Left forelimb (tissue), 1 donor: Measurements from ENCODE around the gene UBXN2A.
"Not testable (repeated sequence)": the region's sequence is repeated elsewhere in the genome, so short reads cannot be mapped to it uniquely, and the experiment has no call there.

Experiments used
- DNase-seq: peaks from one replicate; pipeline ENCODE4 v3.0.0-alpha.2; 2018; ENCODE audit warnings: low spot score

UBXN2A gene

GRCh38 chr2:23940718-23941620 lies 706 bp downstream of the UBXN2A start:
- DNase-seq: no peak

- DNase-seq: no peak
Measured at GRCh38 chr2:23941644-23942043, 1.4 kb downstream of the UBXN2A start.

GRCh38 chr2:23943666-23944065 lies 3.4 kb downstream of the UBXN2A start:
- no peak for DNase-seq

- DNase-seq: no peak
Measured at GRCh38 chr2:23944527-23944926, 4.3 kb downstream of the UBXN2A start.

GRCh38 chr2:23944976-23945375 lies 4.7 kb downstream of the UBXN2A start:
- no peak for DNase-seq

GRCh38 chr2:23947350-23947749 lies 7.1 kb downstream of the UBXN2A start:
- no peak for DNase-seq

GRCh38 chr2:23952558-23952957 lies 12.3 kb downstream of the UBXN2A start:
- DNase-seq: not testable (repeated sequence)

- DNase-seq: no peak
Measured at GRCh38 chr2:23953625-23954024, 13.4 kb downstream of the UBXN2A start.

- no peak for DNase-seq
Measured at GRCh38 chr2:23954325-23955014, 14.2 kb downstream of the UBXN2A start.

GRCh38 chr2:23967846-23968245 lies 27.6 kb downstream of the UBXN2A start:
- DNase-seq: no peak

- DNase-seq: no peak
Measured at GRCh38 chr2:23976883-23977282, 36.6 kb downstream of the UBXN2A start.

- no peak for DNase-seq
Measured at GRCh38 chr2:23988371-23988770, 48.1 kb downstream of the UBXN2A start.

- DNase-seq: no peak
Measured at GRCh38 chr2:23992931-23993330, 52.7 kb downstream of the UBXN2A start.

GRCh38 chr2:23993736-23994269 lies 53.5 kb downstream of the UBXN2A start:
- DNase-seq: no peak

- no peak for DNase-seq
Measured at GRCh38 chr2:23994567-23994966, 54.3 kb downstream of the UBXN2A start.

GRCh38 chr2:24007693-24008092 lies 67.4 kb downstream of the UBXN2A start:
- DNase-seq: no peak

- DNase-seq: no peak
Measured at GRCh38 chr2:24008672-24009366, 68.6 kb downstream of the UBXN2A start.

- DNase-seq: no peak
Measured at GRCh38 chr2:24009367-24009679, 69.1 kb downstream of the UBXN2A start.

GRCh38 chr2:24009680-24010476 lies 69.6 kb downstream of the UBXN2A start, which contains the start of gene MFSD2B:
TSS of gene MFSD2B (plus strand) at chr2:24010085. CDS start at chr2:24010097, 12 bp downstream.
- no peak for DNase-seq

GRCh38 chr2:24010477-24011249 lies 70.4 kb downstream of the UBXN2A start:
- no peak for DNase-seq
